K562 (cell line): ENCODE measurements around the gene NDUFS3. TPM values are rescaled to one million over a fixed set of nuclear protein-coding genes. Genes with fewer than 3 reads are reported as not detected.
A peak's percentile ranks its signal among the peaks of the same experiment; 100 is the strongest.

Source experiments
- ARHGAP35 ChIP-seq: fragments of 450-650 bp; IDR thresholded peaks from 2 replicates; pipeline ENCODE4 v1.6.1; 2018; ENCODE audit not compliant: partially characterized antibody
- DEAF1 ChIP-seq: fragments of 450-650 bp; formaldehyde crosslinking; IDR thresholded peaks from 2 replicates; pipeline ENCODE4 v1.4.0; 2020; ENCODE audit warnings: mild to moderate bottlenecking, moderate library complexity
- EGR1 ChIP-seq: fragments of 450-650 bp; conservative IDR thresholded peaks from 2 replicates; pipeline ENCODE4 v1.6.1; 2017; ENCODE audit warnings: mild to moderate bottlenecking
- HDAC8 ChIP-seq: fragments of 450-650 bp; IDR thresholded peaks from 2 replicates; pipeline ENCODE4 v1.6.1; 2016; ENCODE audit warnings: mild to moderate bottlenecking, missing genetic modification characterization, moderate library complexity, missing compliant biosample characterization
- KDM5B ChIP-seq: fragments of 200-600 bp; sonication (generic); IDR thresholded peaks from 2 replicates; pipeline ENCODE4 v1.6.1; 2012; ENCODE audit warnings: low read depth, mild to moderate bottlenecking, moderate library complexity, low read length, control low read depth, inconsistent platforms; ENCODE audit not compliant: insufficient replicate concordance
- MYNN ChIP-seq, 2 experiments: sonication (generic); formaldehyde crosslinking in 1 of 2; IDR thresholded peaks; 2 replicates each; pipeline versions ENCODE4 v1.5.0 to v1.6.1; 2016 to 2020; ENCODE audit warnings: antibody characterized with exemption in 1 of 2, missing genetic modification reagents in 1 of 2
- OTX1 ChIP-seq: fragments of 450-650 bp; formaldehyde crosslinking; IDR thresholded peaks from 2 replicates; pipeline ENCODE4 v1.4.0; 2022; ENCODE audit warnings: mild to moderate bottlenecking
- SIX5 ChIP-seq, 2 experiments: IDR thresholded peaks; 2 replicates each; pipeline ENCODE4 v1.6.1; 2011; ENCODE audit warnings: low read length in 2 of 2, borderline replicate concordance in 1 of 2, low read depth in 1 of 2, mild to moderate bottlenecking in 1 of 2, moderate library complexity in 1 of 2; ENCODE audit not compliant: insufficient read depth in 1 of 2
- SMC3 ChIP-seq: conservative IDR thresholded peaks from 2 replicates; pipeline ENCODE4 v1.6.1; 2011; ENCODE audit warnings: low read depth, low read length, improper control_type of control experiment; ENCODE audit not compliant: insufficient read depth
- SUPT5H ChIP-seq: fragments of 450-650 bp; IDR thresholded peaks from 2 replicates; pipeline ENCODE4 v1.6.1; 2016
- ZBTB26 ChIP-seq: fragments of 450-650 bp; formaldehyde crosslinking; IDR thresholded peaks from 2 replicates; pipeline ENCODE4 v1.4.0; 2022; ENCODE audit warnings: missing genetic modification characterization
- ZNF140 ChIP-seq: fragments of 250-450 bp; sonication (Bioruptor Pico); IDR thresholded peaks from 2 replicates; pipeline ENCODE4 v1.8.0; 2021; ENCODE audit warnings: moderate library complexity, mild to moderate bottlenecking, inconsistent platforms
- ZNF224 ChIP-seq: sonication (generic); formaldehyde crosslinking; IDR thresholded peaks from 2 replicates; pipeline ENCODE4 v1.8.0; 2022; ENCODE audit warnings: mild to moderate bottlenecking, missing genetic modification reagents
- ZNF551 ChIP-seq: fragments of 250-450 bp; sonication (Bioruptor Pico); IDR thresholded peaks from 2 replicates; pipeline ENCODE4 v1.5.0; 2021; ENCODE audit warnings: mild to moderate bottlenecking, moderate library complexity
- polyA plus RNA-seq, 8 experiments: library from polyadenylated mRNA; depleted of rRNA in 4 of 8; stranded (reverse) in 5 of 8; unstranded in 3 of 8; fragments of >200 nt; fragmentation: Nextera tagmentation in 2 of 8; fragmentation: Illumina TruSeq in 1 of 8; extraction: Ambion mirVana in 2 of 8; extraction: Trizol in 1 of 8; gene quantifications; 2 replicates each; pipeline versions ENCODE4 v1.2.1 to v1.2.3, GENCODE V29; 2011 to 2014; ENCODE audit warnings: inconsistent platforms in 1 of 8, missing spikeins in 1 of 8
- total RNA-seq, 7 experiments: library from RNA; depleted of rRNA in 6 of 7; stranded (reverse); fragments of >200 nt in 6 of 7; fragmentation: Illumina TruSeq in 2 of 7; extraction: Trizol in 2 of 7; gene quantifications; 2 replicates each; pipeline versions ENCODE4 v1.2.1 to v1.2.3, GENCODE V29; 2011 to 2021; ENCODE audit warnings: low replicate concordance in 1 of 7
- TF ChIP-seq, protein P1 (sequence below), 2 experiments: fragments of 450-650 bp; conservative IDR thresholded peaks; 2 replicates each; pipeline ENCODE4 v1.6.1; 2017; ENCODE audit warnings: mild to moderate bottlenecking in 2 of 2, moderate library complexity in 2 of 2
- TF ChIP-seq, protein P2 (sequence below): fragments of 450-650 bp; formaldehyde crosslinking; conservative IDR thresholded peaks from 2 replicates; pipeline ENCODE4 v1.4.0; 2022; ENCODE audit warnings: mild to moderate bottlenecking, missing genetic modification characterization
- TF ChIP-seq, protein P3 (sequence below), 2 experiments: fragments of 200-800 bp in 1 of 2; sonication (Bioruptor generic) in 1 of 2; sonication (generic) in 1 of 2; formaldehyde crosslinking in 1 of 2; IDR thresholded peaks in 1 of 2; conservative IDR thresholded peaks in 1 of 2; 2 replicates each; pipeline versions ENCODE4 v1.5.0 to v1.6.1; 2016 to 2020; ENCODE audit warnings: missing compliant biosample characterization in 1 of 2, missing genetic modification characterization in 1 of 2, missing genetic modification reagents in 1 of 2
- TF ChIP-seq, protein P4 (sequence below): sonication (generic); formaldehyde crosslinking; IDR thresholded peaks from 2 replicates; pipeline ENCODE4 v1.8.1; 2023; ENCODE audit warnings: mild to moderate bottlenecking, missing genetic modification reagents

NDUFS3 gene
- total and polyA plus RNA-seq, 9 of the 15 experiments (the other 6 are each of a cell fraction or from before 2014, with no cell fraction given) = 38.7 to 341 (median 194) TPM

DNA sequence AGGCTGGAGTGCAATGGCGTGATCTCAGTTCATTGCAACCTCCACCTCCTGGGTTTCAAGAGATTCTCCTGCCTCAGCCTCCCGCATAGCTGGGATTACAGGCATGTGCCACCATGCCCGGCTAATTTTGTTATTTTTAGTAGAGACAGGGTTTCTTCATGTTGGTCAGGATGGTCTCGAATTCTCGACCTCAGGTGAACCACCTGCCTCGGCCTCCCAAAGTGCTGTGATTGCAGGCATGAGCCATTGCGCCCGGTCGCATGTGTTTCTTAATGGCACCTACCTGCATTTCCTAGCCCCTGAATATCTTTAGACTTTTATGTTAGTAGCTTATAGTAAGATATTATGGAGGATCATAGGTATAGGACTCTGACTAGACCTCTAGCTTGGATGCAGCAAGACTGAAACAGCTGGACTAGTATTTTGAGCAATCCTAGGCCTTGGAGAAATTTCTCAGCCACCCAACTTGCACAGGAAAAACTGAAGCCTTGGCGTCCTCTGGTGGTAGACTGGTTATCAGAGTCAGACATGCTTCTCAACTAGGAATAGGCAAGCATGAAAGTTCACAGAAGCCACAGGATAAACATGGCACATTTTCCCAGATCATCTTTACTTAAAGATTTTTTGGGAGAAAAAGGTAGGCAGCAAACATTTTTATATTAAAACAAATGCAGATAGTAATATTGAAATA, 38.0 kb downstream of the NDUFS3 start (continued):
- TF ChIP-seq, protein P1, sequence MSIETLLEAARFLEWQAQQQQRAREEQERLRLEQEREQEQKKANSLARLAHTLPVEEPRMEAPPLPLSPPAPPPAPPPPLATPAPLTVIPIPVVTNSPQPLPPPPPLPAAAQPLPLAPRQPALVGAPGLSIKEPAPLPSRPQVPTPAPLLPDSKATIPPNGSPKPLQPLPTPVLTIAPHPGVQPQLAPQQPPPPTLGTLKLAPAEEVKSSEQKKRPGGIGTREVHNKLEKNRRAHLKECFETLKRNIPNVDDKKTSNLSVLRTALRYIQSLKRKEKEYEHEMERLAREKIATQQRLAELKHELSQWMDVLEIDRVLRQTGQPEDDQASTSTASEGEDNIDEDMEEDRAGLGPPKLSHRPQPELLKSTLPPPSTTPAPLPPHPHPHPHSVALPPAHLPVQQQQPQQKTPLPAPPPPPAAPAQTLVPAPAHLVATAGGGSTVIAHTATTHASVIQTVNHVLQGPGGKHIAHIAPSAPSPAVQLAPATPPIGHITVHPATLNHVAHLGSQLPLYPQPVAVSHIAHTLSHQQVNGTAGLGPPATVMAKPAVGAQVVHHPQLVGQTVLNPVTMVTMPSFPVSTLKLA (conservative IDR thresholded peaks at IDR 0.05) = no peak
- TF ChIP-seq OTX1 (CRISPR knock-in tag) = no peak
- TF ChIP-seq SUPT5H = peak; percentile 6; the same call in 1 of the 2 replicates
- TF ChIP-seq KDM5B = no peak
- no peak for TF ChIP-seq ARHGAP35
- TF ChIP-seq, protein P2, sequence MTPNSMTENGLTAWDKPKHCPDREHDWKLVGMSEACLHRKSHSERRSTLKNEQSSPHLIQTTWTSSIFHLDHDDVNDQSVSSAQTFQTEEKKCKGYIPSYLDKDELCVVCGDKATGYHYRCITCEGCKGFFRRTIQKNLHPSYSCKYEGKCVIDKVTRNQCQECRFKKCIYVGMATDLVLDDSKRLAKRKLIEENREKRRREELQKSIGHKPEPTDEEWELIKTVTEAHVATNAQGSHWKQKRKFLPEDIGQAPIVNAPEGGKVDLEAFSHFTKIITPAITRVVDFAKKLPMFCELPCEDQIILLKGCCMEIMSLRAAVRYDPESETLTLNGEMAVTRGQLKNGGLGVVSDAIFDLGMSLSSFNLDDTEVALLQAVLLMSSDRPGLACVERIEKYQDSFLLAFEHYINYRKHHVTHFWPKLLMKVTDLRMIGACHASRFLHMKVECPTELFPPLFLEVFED = no peak
- TF ChIP-seq, protein P3, sequence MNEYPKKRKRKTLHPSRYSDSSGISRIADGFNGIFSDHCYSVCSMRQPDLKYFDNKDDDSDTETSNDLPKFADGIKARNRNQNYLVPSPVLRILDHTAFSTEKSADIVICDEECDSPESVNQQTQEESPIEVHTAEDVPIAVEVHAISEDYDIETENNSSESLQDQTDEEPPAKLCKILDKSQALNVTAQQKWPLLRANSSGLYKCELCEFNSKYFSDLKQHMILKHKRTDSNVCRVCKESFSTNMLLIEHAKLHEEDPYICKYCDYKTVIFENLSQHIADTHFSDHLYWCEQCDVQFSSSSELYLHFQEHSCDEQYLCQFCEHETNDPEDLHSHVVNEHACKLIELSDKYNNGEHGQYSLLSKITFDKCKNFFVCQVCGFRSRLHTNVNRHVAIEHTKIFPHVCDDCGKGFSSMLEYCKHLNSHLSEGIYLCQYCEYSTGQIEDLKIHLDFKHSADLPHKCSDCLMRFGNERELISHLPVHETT (CRISPR knock-in tag; conservative IDR thresholded peaks at IDR 0.05 in 1 of 2, IDR thresholded peaks at IDR 0.05 in 1 of 2) = no peak
- no peak for TF ChIP-seq MYNN (IDR thresholded peaks at IDR 0.05)
- TF ChIP-seq MYNN (CRISPR knock-in tag; IDR thresholded peaks at IDR 0.05) = no peak
- no peak for TF ChIP-seq ZBTB26 (CRISPR knock-in tag)
- no peak for TF ChIP-seq ZNF551
- TF ChIP-seq ZNF224 (CRISPR knock-in tag) = no peak
- TF ChIP-seq SMC3 = peak; percentile 70
- TF ChIP-seq ZNF140 (CRISPR knock-in tag) = no peak
- no peak for TF ChIP-seq HDAC8 (tag)
- TF ChIP-seq DEAF1 (CRISPR knock-in tag) = peak; percentile 58; the same call in 1 of the 2 replicates
- no peak for TF ChIP-seq SIX5 (IDR thresholded peaks at IDR 0.05; ENCODE audit: borderline replicate concordance in 1 of 2, insufficient read depth in 1 of 2, low read depth in 1 of 2, low read length in 2 of 2)
- no peak for TF ChIP-seq EGR1
- TF ChIP-seq, protein P4, sequence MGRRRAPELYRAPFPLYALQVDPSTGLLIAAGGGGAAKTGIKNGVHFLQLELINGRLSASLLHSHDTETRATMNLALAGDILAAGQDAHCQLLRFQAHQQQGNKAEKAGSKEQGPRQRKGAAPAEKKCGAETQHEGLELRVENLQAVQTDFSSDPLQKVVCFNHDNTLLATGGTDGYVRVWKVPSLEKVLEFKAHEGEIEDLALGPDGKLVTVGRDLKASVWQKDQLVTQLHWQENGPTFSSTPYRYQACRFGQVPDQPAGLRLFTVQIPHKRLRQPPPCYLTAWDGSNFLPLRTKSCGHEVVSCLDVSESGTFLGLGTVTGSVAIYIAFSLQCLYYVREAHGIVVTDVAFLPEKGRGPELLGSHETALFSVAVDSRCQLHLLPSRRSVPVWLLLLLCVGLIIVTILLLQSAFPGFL (CRISPR knock-in tag) = no peak
